Esophagus muscularis mucosa (tissue), 4 donors: ENCODE data around the gene CNGA4.

ENCODE experiments used
- EP300 ChIP-seq: sonication (generic); formaldehyde crosslinking; IDR thresholded peaks from one replicate; pipeline ENCODE4 v1.6.1; 2017; ENCODE audit warnings: antibody characterized with exemption
- POLR2A ChIP-seq: fragments of 450-650 bp; IDR thresholded peaks from one replicate; pipeline ENCODE4 v1.6.1; 2017; ENCODE audit warnings: antibody characterized with exemption, moderate library complexity, mild to moderate bottlenecking, low read depth
- TF ChIP-seq, protein P1 (sequence below), 3 experiments: fragments of 200-600 bp in 2 of 3; fragments of 450-650 bp in 1 of 3; sonication (generic) in 2 of 3; IDR thresholded peaks; one replicate each; pipeline ENCODE4 v1.5.1; 2017 to 2019; ENCODE audit warnings: antibody characterized with exemption in 3 of 3, mild to moderate bottlenecking in 2 of 3, moderate library complexity in 1 of 3

DNA sequence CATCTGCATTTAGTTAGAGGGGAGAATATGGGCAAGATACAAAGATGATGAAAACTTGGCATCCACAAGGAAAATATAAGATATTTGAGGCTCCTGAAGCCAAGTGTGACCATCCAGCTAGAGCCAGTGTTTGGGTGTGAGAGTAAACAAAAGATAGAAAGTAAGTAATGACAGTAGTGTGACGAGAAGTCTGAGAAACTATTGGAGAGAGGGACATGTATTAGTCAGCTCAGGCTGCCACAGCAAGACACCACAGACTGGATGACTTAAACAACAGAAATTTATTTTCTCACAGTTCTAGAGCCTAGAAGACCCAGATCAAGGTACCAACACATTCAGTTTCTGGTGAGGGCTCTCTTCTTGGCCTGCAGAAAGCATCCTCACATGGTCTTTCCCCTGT lies 14.3 kb downstream of the CNGA4 start:
- TF ChIP-seq, protein P1, sequence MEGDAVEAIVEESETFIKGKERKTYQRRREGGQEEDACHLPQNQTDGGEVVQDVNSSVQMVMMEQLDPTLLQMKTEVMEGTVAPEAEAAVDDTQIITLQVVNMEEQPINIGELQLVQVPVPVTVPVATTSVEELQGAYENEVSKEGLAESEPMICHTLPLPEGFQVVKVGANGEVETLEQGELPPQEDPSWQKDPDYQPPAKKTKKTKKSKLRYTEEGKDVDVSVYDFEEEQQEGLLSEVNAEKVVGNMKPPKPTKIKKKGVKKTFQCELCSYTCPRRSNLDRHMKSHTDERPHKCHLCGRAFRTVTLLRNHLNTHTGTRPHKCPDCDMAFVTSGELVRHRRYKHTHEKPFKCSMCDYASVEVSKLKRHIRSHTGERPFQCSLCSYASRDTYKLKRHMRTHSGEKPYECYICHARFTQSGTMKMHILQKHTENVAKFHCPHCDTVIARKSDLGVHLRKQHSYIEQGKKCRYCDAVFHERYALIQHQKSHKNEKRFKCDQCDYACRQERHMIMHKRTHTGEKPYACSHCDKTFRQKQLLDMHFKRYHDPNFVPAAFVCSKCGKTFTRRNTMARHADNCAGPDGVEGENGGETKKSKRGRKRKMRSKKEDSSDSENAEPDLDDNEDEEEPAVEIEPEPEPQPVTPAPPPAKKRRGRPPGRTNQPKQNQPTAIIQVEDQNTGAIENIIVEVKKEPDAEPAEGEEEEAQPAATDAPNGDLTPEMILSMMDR (IDR thresholded peaks at IDR 0.05), result no peak
- TF ChIP-seq POLR2A (no peak), EP300 (no peak)
